HepG2 (cell line): Measurements from ENCODE around the gene BIRC5. TPM values are rescaled to one million over a fixed set of nuclear protein-coding genes. Genes with fewer than 3 reads are reported as not detected.

Experiments used
- GMEB2 ChIP-seq: IDR thresholded peaks from 2 replicates; pipeline ENCODE4 v1.6.1; 2016; ENCODE audit warnings: missing biosample characterization, missing genetic modification reagents, low read depth
- HIC2 ChIP-seq: sonication (generic); formaldehyde crosslinking; IDR thresholded peaks from 2 replicates; pipeline ENCODE4 v1.9.0; 2022; ENCODE audit warnings: low read depth, missing genetic modification reagents
- PLSCR1 ChIP-seq: sonication (generic); formaldehyde crosslinking; IDR thresholded peaks from 2 replicates; pipeline ENCODE4 v1.5.0; 2020; ENCODE audit warnings: missing genetic modification reagents, mild to moderate bottlenecking, borderline replicate concordance
- PPARG ChIP-seq: conservative IDR thresholded peaks from 2 replicates; pipeline ENCODE4 v1.6.1; 2016; ENCODE audit warnings: missing biosample characterization, missing genetic modification reagents
- PRDM10 ChIP-seq: sonication (generic); formaldehyde crosslinking; IDR thresholded peaks from 2 replicates; pipeline ENCODE4 v1.4.0; 2020; ENCODE audit warnings: low read depth, missing genetic modification reagents
- RXRA ChIP-seq: sonication (generic); formaldehyde crosslinking; IDR thresholded peaks from 2 replicates; pipeline ENCODE4 v1.5.1; 2020; ENCODE audit warnings: missing genetic modification reagents
- SAFB2 ChIP-seq: sonication (generic); formaldehyde crosslinking; IDR thresholded peaks from 2 replicates; pipeline ENCODE4 v1.5.1; 2020; ENCODE audit warnings: missing genetic modification reagents, low read depth, mild to moderate bottlenecking, borderline replicate concordance
- SETDB1 ChIP-seq: sonication (generic); formaldehyde crosslinking; IDR thresholded peaks from 2 replicates; pipeline ENCODE4 v1.5.1; 2020; ENCODE audit warnings: missing genetic modification reagents, mild to moderate bottlenecking, borderline replicate concordance
- TOE1 ChIP-seq: sonication (generic); formaldehyde crosslinking; IDR thresholded peaks from 2 replicates; pipeline ENCODE4 v1.4.0; 2020; ENCODE audit warnings: mild to moderate bottlenecking, missing genetic modification reagents
- TRIM24 ChIP-seq: sonication (generic); formaldehyde crosslinking; IDR thresholded peaks from 2 replicates; pipeline ENCODE4 v1.8.0; 2022; ENCODE audit warnings: mild to moderate bottlenecking, missing genetic modification reagents
- WIZ ChIP-seq: sonication (generic); formaldehyde crosslinking; IDR thresholded peaks from 2 replicates; pipeline ENCODE4 v1.5.1; 2020; ENCODE audit warnings: mild to moderate bottlenecking, missing genetic modification reagents
- ZFP90 ChIP-seq: sonication (generic); formaldehyde crosslinking; IDR thresholded peaks from 2 replicates; pipeline ENCODE4 v1.8.0; 2022; ENCODE audit warnings: missing genetic modification reagents, mild to moderate bottlenecking, inconsistent platforms, borderline replicate concordance
- ZFX ChIP-seq: sonication (generic); formaldehyde crosslinking; IDR thresholded peaks from 2 replicates; pipeline ENCODE4 v1.4.0; 2020; ENCODE audit warnings: mild to moderate bottlenecking, low read depth, missing genetic modification reagents, moderate library complexity
- ZNF335 ChIP-seq: sonication (generic); formaldehyde crosslinking; IDR thresholded peaks from 2 replicates; pipeline ENCODE4 v1.4.0; 2020; ENCODE audit warnings: missing genetic modification reagents
- ZNF441 ChIP-seq: sonication (generic); formaldehyde crosslinking; IDR thresholded peaks from 2 replicates; pipeline ENCODE4 v1.7.0; 2021; ENCODE audit warnings: missing genetic modification reagents, borderline replicate concordance
- ZNF556 ChIP-seq: sonication (generic); formaldehyde crosslinking; IDR thresholded peaks from 2 replicates; pipeline ENCODE4 v1.4.0; 2020; ENCODE audit warnings: mild to moderate bottlenecking, missing genetic modification reagents, borderline replicate concordance
- ZNF567 ChIP-seq: sonication (generic); formaldehyde crosslinking; IDR thresholded peaks from 2 replicates; pipeline ENCODE4 v1.8.1; 2023; ENCODE audit warnings: mild to moderate bottlenecking, missing genetic modification reagents, borderline replicate concordance
- ZNF615 ChIP-seq: sonication (generic); formaldehyde crosslinking; IDR thresholded peaks from 2 replicates; pipeline ENCODE4 v1.5.0; 2020; ENCODE audit warnings: mild to moderate bottlenecking, missing genetic modification reagents, borderline replicate concordance
- ZNF674 ChIP-seq: sonication (generic); formaldehyde crosslinking; IDR thresholded peaks from 2 replicates; pipeline ENCODE4 v1.5.0; 2020; ENCODE audit warnings: low read depth, mild to moderate bottlenecking, missing genetic modification reagents
- ZNF678 ChIP-seq: sonication (generic); formaldehyde crosslinking; IDR thresholded peaks from 2 replicates; pipeline ENCODE4 v1.4.0; 2020; ENCODE audit warnings: mild to moderate bottlenecking, missing genetic modification reagents
- ZNF792 ChIP-seq: IDR thresholded peaks from 2 replicates; pipeline ENCODE4 v1.6.1; 2016
- polyA plus RNA-seq, 8 experiments: library from polyadenylated mRNA; depleted of rRNA in 3 of 8; stranded (reverse) in 7 of 8; unstranded in 1 of 8; fragments of >200 nt; fragmentation: Illumina TruSeq in 4 of 8; extraction: Trizol in 4 of 8; gene quantifications; 2 replicates each; pipeline versions ENCODE4 v1.2.1 to v1.2.3, GENCODE V29; 2011 to 2016; ENCODE audit warnings: low read depth in 4 of 8, missing spikeins in 1 of 8, mixed read lengths in 1 of 8; ENCODE audit not compliant: insufficient read depth in 1 of 8
- total RNA-seq, 5 experiments: library from RNA; depleted of rRNA; stranded (reverse); fragments of >200 nt; fragmentation: Illumina TruSeq; extraction: Trizol; gene quantifications; 2 replicates each; pipeline ENCODE4 v1.2.3, GENCODE V29; 2016; ENCODE audit warnings: low read depth in 1 of 5

The BIRC5 gene
- total and polyA plus RNA-seq, 2 of the 13 experiments (the other 11 are each of a cell fraction or from before 2014, with no cell fraction given), result 30.3 to 135 TPM

DNA sequence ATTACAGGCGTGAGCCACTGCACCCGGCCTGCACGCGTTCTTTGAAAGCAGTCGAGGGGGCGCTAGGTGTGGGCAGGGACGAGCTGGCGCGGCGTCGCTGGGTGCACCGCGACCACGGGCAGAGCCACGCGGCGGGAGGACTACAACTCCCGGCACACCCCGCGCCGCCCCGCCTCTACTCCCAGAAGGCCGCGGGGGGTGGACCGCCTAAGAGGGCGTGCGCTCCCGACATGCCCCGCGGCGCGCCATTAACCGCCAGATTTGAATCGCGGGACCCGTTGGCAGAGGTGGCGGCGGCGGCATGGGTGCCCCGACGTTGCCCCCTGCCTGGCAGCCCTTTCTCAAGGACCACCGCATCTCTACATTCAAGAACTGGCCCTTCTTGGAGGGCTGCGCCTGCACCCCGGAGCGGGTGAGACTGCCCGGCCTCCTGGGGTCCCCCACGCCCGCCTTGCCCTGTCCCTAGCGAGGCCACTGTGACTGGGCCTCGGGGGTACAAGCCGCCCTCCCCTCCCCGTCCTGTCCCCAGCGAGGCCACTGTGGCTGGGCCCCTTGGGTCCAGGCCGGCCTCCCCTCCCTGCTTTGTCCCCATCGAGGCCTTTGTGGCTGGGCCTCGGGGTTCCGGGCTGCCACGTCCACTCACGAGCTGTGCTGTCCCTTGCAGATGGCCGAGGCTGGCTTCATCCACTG lies at the start of gene BIRC5 (continued):
- TF ChIP-seq PRDM10 (CRISPR knock-in tag), result 0 out of 2 replicates have a peak, but pooled peaks have one; percentile 58
- no peak for TF ChIP-seq WIZ (CRISPR knock-in tag)
- peak; percentile 52; the same call in 1 of the 2 replicates for TF ChIP-seq PPARG (CRISPR knock-in tag)
- TF ChIP-seq ZNF674 (CRISPR knock-in tag), result no peak
- TF ChIP-seq SAFB2, result peak; percentile 68; the same call in 1 of the 2 replicates
- no peak for TF ChIP-seq PLSCR1 (CRISPR knock-in tag)
- TF ChIP-seq GMEB2 (CRISPR knock-in tag), result peak; percentile 87
- TF ChIP-seq RXRA (CRISPR knock-in tag), result peak; percentile 83; the same call in 1 of the 2 replicates
- TF ChIP-seq TRIM24 (CRISPR knock-in tag), result no peak
- TF ChIP-seq ZFX (CRISPR knock-in tag), result peak; percentile 95
- peak; percentile 87 for TF ChIP-seq ZNF567 (CRISPR knock-in tag)
- TF ChIP-seq SETDB1 (CRISPR knock-in tag), result no peak
- TF ChIP-seq ZNF556 (CRISPR knock-in tag), result peak; percentile 88; the same call in 1 of the 2 replicates
- TF ChIP-seq ZNF678, result peak; percentile 85; the same call in 1 of the 2 replicates
- no peak for TF ChIP-seq ZNF335 (CRISPR knock-in tag)
- peak; percentile 40; the same call in 1 of the 2 replicates for TF ChIP-seq ZNF441 (CRISPR knock-in tag)
- peak; percentile 94 for TF ChIP-seq ZFP90 (CRISPR knock-in tag)
- 0 out of 2 replicates have a peak, but pooled peaks have one; percentile 46 for TF ChIP-seq ZNF615 (CRISPR knock-in tag)
- TF ChIP-seq ZNF792, result peak; percentile 81
- peak; percentile 31; the same call in 1 of the 2 replicates for TF ChIP-seq HIC2 (CRISPR knock-in tag)
- TF ChIP-seq TOE1, result no peak
